HG02938 (cell line): ENCODE results near the gene SLC25A20.

Experiments used
- ATAC-seq: cut with Tn5 transposase; IDR thresholded peaks from one replicate; pipeline ENCODE4 v1.9.1; 2021; ENCODE audit warnings: mild to moderate bottlenecking, moderate library complexity; ENCODE audit not compliant: unreplicated experiment

SLC25A20 gene

GRCh38 chr3:48899273-48899672 lies 591 bp upstream of the SLC25A20 start:
- no peak for ATAC-seq

- ATAC-seq = peak; percentile 7
These were observed 964 bp downstream of the SLC25A20 start for GRCh38 chr3:48897460-48898376.

- ATAC-seq = no peak
These were observed 1.7 kb downstream of the SLC25A20 start for GRCh38 chr3:48896936-48897335.

GRCh38 chr3:48894516-48894915 lies 4.2 kb downstream of the SLC25A20 start:
- ATAC-seq = no peak

- ATAC-seq = no peak
These were observed 7.1 kb downstream of the SLC25A20 start for GRCh38 chr3:48891606-48892005.

- no peak for ATAC-seq
These were observed 12.9 kb downstream of the SLC25A20 start for GRCh38 chr3:48885753-48886152.

- no peak for ATAC-seq
These were observed 17.0 kb downstream of the SLC25A20 start for GRCh38 chr3:48881652-48882114.

GRCh38 chr3:48881006-48881405 lies 17.7 kb downstream of the SLC25A20 start:
- no peak for ATAC-seq

GRCh38 chr3:48879994-48880377 lies 18.7 kb downstream of the SLC25A20 start:
- ATAC-seq = no peak

GRCh38 chr3:48879307-48879993 lies 19.2 kb downstream of the SLC25A20 start:
- ATAC-seq = no peak

- ATAC-seq = no peak
These were observed 21.0 kb downstream of the SLC25A20 start for GRCh38 chr3:48877671-48878070.

- no peak for ATAC-seq
These were observed 35.6 kb downstream of the SLC25A20 start for GRCh38 chr3:48863122-48863521.

GRCh38 chr3:48859206-48859605 lies 39.5 kb downstream of the SLC25A20 start:
- ATAC-seq = no peak

GRCh38 chr3:48858709-48859108 lies 40.0 kb downstream of the SLC25A20 start:
- ATAC-seq = no peak

- ATAC-seq = no peak
These were observed 41.0 kb downstream of the SLC25A20 start for GRCh38 chr3:48857641-48858040.

GRCh38 chr3:48856469-48856868 lies 42.2 kb downstream of the SLC25A20 start:
- no peak for ATAC-seq

- no peak for ATAC-seq
These were observed 42.8 kb downstream of the SLC25A20 start for GRCh38 chr3:48855681-48856447.

GRCh38 chr3:48852151-48852550 lies 46.5 kb downstream of the SLC25A20 start:
- no peak for ATAC-seq

GRCh38 chr3:48851407-48851806 lies 47.3 kb downstream of the SLC25A20 start:
- ATAC-seq = no peak

- ATAC-seq = no peak
These were observed 49.7 kb downstream of the SLC25A20 start for GRCh38 chr3:48848816-48849515.
